Body of pancreas (tissue), 4 donors: ENCODE data around the gene LATS2. TPM values are rescaled to one million over a fixed set of nuclear protein-coding genes. Genes with fewer than 3 reads are reported as not detected.
"Not testable (repeated sequence)": the region's sequence is repeated elsewhere in the genome, so short reads cannot be mapped to it uniquely, and the experiment has no call there.

Source experiments
- ATAC-seq: fragments of 150-250 bp; one replicate; pipeline ENCODE4 v1.9.1; 2016
- DNase-seq, 4 donors: peaks; one replicate each; pipeline ENCODE4 v3.0.0-alpha.2; 2019
- H3K27ac ChIP-seq, 4 donors: fragments of 200-600 bp; sonication (generic); 1 replicate in 3 of 4; 2 replicates in 1 of 4; pipeline versions ENCODE4 v1.5.1 to v1.6.1; 2016 to 2019; ENCODE audit warnings: mild to moderate bottlenecking in 1 of 4, mixed read lengths in 1 of 4, moderate library complexity in 1 of 4
- H3K27me3 ChIP-seq, 2 donors: fragments of 200-600 bp; sonication (generic); one replicate each; pipeline ENCODE4 v1.6.0; 2016; ENCODE audit warnings: mild to moderate bottlenecking in 1 of 2
- H3K36me3 ChIP-seq, 2 donors: fragments of 200-600 bp; sonication (generic); replicated peaks in 1 of 2; 2 replicates each; pipeline ENCODE4 v1.5.1; 2016; ENCODE audit warnings: low read depth in 2 of 2; ENCODE audit not compliant: insufficient read depth in 1 of 2
- H3K4me1 ChIP-seq: fragments of 200-600 bp; sonication (generic); one replicate; pipeline ENCODE4 v1.6.0; 2016
- H3K4me3 ChIP-seq, 2 donors: fragments of 200-600 bp; sonication (generic); 1 replicate in 1 of 2; 2 replicates in 1 of 2; pipeline ENCODE4 v1.5.1; 2016 to 2019
- H3K9me3 ChIP-seq, 3 donors: fragments of 200-600 bp; sonication (generic); 1 replicate in 2 of 3; 2 replicates in 1 of 3; pipeline ENCODE4 v1.5.1; 2016
- CTCF ChIP-seq, 7 experiments: fragments of 450-650 bp in 4 of 7; fragments of 200-600 bp in 3 of 7; sonication (generic) in 3 of 7; IDR thresholded peaks; one replicate each; pipeline ENCODE4 v1.5.1; 2016 to 2019; ENCODE audit warnings: antibody characterized with exemption in 7 of 7
- POLR2A ChIP-seq, 3 donors: fragments of 450-650 bp; IDR thresholded peaks; one replicate each; pipeline ENCODE4 v1.6.1; 2016; ENCODE audit warnings: antibody characterized with exemption in 3 of 3, mild to moderate bottlenecking in 2 of 3
- WGBS, 2 donors: methylation state at CpG; one replicate each; pipeline ENCODE4 v1.1.5; 2017; 5-methylcytosine and 5-hydroxymethylcytosine counted together
- intact Hi-C: fragments of 100-400 bp; cut with DNase I; formaldehyde crosslinking; loops from one replicate; pipeline ENCODE4 v1.15.1; 2023
- small RNA-seq: library from RNA; depleted of rRNA; stranded (forward); fragments of <200 nt; gene quantifications from one replicate; pipeline ENCODE3, GENCODE V24; 2016
- total RNA-seq, 2 donors: library from RNA; depleted of rRNA; stranded (reverse); fragments of >200 nt; gene quantifications; one replicate each; pipeline ENCODE4 v1.1.0, GENCODE V29; 2016

The LATS2 gene
- total RNA-seq, 2 donors from 2014 or later, result 12.2 to 17.5 TPM

- no peak for ATAC-seq
- no peaks in the 10 kb centered on the region for H3K4me1 ChIP-seq
- intact Hi-C loops, result no loop called here
- H3K9me3 ChIP-seq, result no peaks in the 10 kb centered on the region
- H3K36me3 ChIP-seq, result no peaks in the 10 kb centered on the region
- no peaks in the 10 kb centered on the region for H3K27me3 ChIP-seq
- H3K27ac ChIP-seq, result no peak overlapping the region
- WGBS, 2 donors, result 59 to 60% methylated on average over 4 of the region's 4 CpGs
- no peak for DNase-seq
- TF ChIP-seq POLR2A (IDR thresholded peaks at IDR 0.05), result no peak
- TF ChIP-seq CTCF (IDR thresholded peaks at IDR 0.05), result no peak
- no peak overlapping the region for H3K4me3 ChIP-seq
These were observed 133.7 kb downstream of the LATS2 start for GRCh38 chr13:20927596-20928257.

- H3K27me3 ChIP-seq, H3K4me3 ChIP-seq, H3K27ac ChIP-seq, ATAC-seq, H3K36me3 ChIP-seq, H3K4me1 ChIP-seq, H3K9me3 ChIP-seq, intact Hi-C loops, DNase-seq: not testable (repeated sequence)
- WGBS, 2 donors, result 39 to 44% methylated on average over 13 of the region's 13 CpGs
These were observed 136.0 kb downstream of the LATS2 start for GRCh38 chr13:20925395-20925790.

- H3K9me3 ChIP-seq, result no peaks in the 10 kb centered on the region
- intact Hi-C loops, result loop anchor here (5.0 kb wide), 2 partner anchors 218 to 428 kb away; no protein-coding TSS in a partner anchor
- no peaks in the 10 kb centered on the region for H3K27me3 ChIP-seq
- ATAC-seq, result peak; percentile 47
- TF ChIP-seq POLR2A (IDR thresholded peaks at IDR 0.05) (no peak), CTCF (IDR thresholded peaks at IDR 0.05) (peak; percentile 57 to 71 (median 68))
- no peaks in the 10 kb centered on the region for H3K36me3 ChIP-seq
- no peak overlapping the region for H3K4me3 ChIP-seq
- H3K27ac ChIP-seq, result no peak overlapping the region
- DNase-seq, result peak; percentile 70 to 86 (median 80)
- H3K4me1 ChIP-seq, result no peaks in the 10 kb centered on the region
- 33 to 34% methylated on average over 3 of the region's 3 CpGs for WGBS, 2 donors
These were observed 136.5 kb downstream of the LATS2 start for GRCh38 chr13:20924758-20925394.

GRCh38 chr13:20923272-20923671 lies 138.1 kb downstream of the LATS2 start:
- no peaks in the 10 kb centered on the region for H3K27me3 ChIP-seq
- intact Hi-C loops, result loop anchor here (5.0 kb wide), 2 partner anchors 216 to 426 kb away; no protein-coding TSS in a partner anchor

More at GRCh38 chr13:20923272-20923671, 138.1 kb downstream of the LATS2 start:
- no peak for DNase-seq
- ATAC-seq, result no peak
- WGBS, 2 donors, result 60 to 78% methylated on average over 4 of the region's 4 CpGs
- no peaks in the 10 kb centered on the region for H3K36me3 ChIP-seq
- H3K4me1 ChIP-seq, result no peaks in the 10 kb centered on the region
- H3K9me3 ChIP-seq, result no peaks in the 10 kb centered on the region
- no peak overlapping the region for H3K4me3 ChIP-seq
- no peak for TF ChIP-seq CTCF (IDR thresholded peaks at IDR 0.05)
- no peak for TF ChIP-seq POLR2A (IDR thresholded peaks at IDR 0.05)
- H3K27ac ChIP-seq, result no peak overlapping the region

Small RNA genes within 50 kb of the gene (small RNA-seq; reads per million reads assigned to genes)
- gene PPIAP27, result not detected
- gene RNU4-9P, result not detected

Other genes starting within 250 kb of the LATS2 start
- gene XPO4, start 158.8 kb downstream of the LATS2 start, total RNA-seq, result 1 to 10 TPM; 9.1 to 9.6 TPM
- 10 to 100 TPM in 1 of 2 donors, 1 to 10 TPM in 1; 5.9 to 26.7 TPM for gene SAP18, start 78.5 kb upstream of the LATS2 start, total RNA-seq
- under 1 TPM in 1 of 2 donors, not detected in 1; under 0.01 TPM for gene SKA3, start 115.0 kb upstream of the LATS2 start, total RNA-seq
- 10 to 100 TPM in 1 of 2 donors, 1 to 10 TPM in 1; 8.0 to 10.2 TPM for gene MRPL57, start 115.1 kb upstream of the LATS2 start, total RNA-seq